ENCODE results near the gene KRT12.

DNA sequence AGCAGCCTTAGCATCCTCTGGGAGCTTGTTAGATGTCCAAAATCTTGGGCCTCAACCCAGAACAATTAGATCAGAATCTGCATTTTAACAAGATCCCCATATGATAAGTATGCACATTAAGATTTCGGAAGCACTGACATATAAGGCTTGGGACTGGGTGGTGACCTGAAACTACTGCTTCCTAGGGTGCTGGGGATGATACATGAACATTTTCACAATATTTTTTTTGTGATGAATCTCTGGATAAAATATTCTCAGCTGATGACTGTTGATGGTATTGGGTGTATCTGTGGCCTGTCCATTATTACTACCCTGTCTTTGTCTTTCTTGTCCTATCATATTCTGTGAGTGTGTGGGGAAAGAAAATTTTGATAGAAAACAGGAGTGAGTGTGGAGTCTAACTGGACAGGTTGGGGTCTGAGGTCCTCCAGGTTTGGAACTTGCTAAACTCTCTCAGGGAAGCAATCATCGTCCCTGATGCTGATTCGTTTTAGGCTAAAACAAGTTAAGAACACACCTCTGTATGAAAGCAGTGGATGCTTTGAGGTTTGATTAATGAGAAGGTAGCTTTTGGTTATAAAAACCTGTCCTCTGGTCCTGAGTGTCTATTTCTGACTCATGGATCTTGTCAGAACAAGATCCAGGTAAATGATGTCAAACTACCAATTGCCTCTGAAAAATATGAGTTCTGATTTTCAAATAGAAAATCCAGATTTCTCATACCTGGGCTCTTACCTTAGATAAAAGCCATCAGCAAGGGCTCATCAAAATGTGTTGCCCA, 47.2 kb upstream of the KRT12 start:
- TF ChIP-seq, protein P1, sequence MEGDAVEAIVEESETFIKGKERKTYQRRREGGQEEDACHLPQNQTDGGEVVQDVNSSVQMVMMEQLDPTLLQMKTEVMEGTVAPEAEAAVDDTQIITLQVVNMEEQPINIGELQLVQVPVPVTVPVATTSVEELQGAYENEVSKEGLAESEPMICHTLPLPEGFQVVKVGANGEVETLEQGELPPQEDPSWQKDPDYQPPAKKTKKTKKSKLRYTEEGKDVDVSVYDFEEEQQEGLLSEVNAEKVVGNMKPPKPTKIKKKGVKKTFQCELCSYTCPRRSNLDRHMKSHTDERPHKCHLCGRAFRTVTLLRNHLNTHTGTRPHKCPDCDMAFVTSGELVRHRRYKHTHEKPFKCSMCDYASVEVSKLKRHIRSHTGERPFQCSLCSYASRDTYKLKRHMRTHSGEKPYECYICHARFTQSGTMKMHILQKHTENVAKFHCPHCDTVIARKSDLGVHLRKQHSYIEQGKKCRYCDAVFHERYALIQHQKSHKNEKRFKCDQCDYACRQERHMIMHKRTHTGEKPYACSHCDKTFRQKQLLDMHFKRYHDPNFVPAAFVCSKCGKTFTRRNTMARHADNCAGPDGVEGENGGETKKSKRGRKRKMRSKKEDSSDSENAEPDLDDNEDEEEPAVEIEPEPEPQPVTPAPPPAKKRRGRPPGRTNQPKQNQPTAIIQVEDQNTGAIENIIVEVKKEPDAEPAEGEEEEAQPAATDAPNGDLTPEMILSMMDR (IDR thresholded peaks at IDR 0.05), result no peak
- TF ChIP-seq POLR2A (IDR thresholded peaks at IDR 0.05), result no peak

All from lower leg skin (tissue), 3 donors.